GF-D8 (cell line): ENCODE results near the gene LSM11.

Experiments
- DNase-seq: peaks from one replicate; lab custom pipeline; 2025; lab: John Stamatoyannopoulos, UW

LSM11 gene

GRCh38 chr5:157734436-157734835, 9.1 kb upstream of the LSM11 start:
- DNase-seq: no peak

DNA sequence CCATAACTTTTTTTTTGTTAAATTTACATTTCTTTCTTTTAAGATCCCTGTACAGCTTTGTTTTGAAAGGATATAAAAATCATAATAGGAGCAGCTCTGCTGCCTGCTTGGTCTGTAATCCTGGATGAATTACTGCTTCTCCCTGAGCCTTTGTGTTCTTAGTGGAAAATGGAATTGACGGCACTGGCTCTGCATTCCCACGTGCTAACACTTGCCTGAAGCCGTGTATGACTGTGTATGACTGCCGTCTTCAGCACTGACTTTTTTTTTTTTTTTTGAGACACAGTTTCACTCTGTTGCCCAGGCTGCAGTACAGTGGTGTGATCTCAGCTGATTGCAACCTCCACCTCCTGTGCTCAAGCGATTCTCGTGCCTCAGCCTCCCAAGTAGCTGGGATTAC, 7.5 kb upstream of the LSM11 start:
- DNase-seq: no peak

DNA sequence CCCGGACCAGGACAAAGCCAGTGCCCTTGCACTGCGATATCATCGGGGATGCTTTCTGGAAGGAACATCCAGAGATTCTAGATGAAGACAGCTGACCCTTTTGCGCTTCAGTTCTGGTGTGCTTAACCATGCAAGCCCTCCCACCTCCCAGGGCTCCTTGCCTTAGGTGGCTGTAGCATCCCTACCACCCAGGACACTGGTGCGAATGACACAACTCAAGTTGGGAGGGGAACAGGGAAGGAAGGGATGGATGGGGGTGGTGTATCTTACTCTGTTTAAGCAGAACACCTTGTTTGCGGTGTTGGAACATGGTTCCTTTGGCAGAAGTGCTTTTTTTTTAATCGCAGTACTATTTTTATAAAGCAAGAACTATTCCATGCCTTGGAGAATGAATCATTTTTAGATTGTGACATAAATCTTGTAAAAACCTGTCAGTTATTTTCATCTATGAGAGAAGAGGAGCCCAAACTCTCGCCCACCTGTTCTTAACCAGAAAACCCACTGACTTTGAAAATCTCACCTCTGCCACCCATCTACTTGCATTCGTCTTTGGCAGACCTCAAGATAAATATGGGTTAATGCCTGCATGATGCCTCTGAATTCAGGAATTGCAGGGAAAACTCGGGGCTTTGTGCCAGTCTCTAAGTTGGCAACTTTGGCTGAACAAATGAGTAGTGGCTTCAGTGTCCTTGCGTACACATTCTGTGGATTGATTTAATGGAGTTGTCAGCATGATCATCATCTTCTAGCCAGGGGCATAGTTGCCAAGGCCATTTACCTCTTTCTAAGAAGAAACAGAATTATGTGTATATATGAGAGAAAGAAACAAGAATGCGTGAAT, 3.9 kb upstream of the LSM11 start:
- no peak for DNase-seq

GRCh38 chr5:157740229-157740610, 3.3 kb upstream of the LSM11 start:
- no peak for DNase-seq

- no peak for DNase-seq
These were observed 2.4 kb upstream of the LSM11 start for GRCh38 chr5:157741131-157741530.

- no peak for DNase-seq
These were observed 819 bp downstream of the LSM11 start for GRCh38 chr5:157744051-157745011.

DNA sequence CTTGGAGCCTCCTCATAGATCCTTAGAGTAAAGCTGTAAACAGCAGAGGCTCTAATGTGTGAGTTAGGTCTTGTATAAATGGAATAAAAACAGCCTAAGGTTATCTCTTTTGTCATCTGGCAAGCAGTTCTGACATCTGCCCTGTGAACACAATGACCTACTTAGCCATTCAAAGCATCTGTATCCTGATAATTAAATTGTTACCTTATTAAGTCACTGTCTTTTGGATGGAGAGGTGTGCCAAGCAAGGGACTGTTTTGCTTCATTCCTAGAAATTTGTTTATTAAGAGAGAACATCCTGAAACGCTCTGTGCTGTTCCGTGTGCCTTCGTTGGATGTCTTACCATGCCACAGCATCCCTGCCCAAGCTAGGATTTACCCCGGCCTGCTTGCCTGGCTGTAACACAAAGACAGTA, 1.5 kb downstream of the LSM11 start:
- DNase-seq: no peak

DNA sequence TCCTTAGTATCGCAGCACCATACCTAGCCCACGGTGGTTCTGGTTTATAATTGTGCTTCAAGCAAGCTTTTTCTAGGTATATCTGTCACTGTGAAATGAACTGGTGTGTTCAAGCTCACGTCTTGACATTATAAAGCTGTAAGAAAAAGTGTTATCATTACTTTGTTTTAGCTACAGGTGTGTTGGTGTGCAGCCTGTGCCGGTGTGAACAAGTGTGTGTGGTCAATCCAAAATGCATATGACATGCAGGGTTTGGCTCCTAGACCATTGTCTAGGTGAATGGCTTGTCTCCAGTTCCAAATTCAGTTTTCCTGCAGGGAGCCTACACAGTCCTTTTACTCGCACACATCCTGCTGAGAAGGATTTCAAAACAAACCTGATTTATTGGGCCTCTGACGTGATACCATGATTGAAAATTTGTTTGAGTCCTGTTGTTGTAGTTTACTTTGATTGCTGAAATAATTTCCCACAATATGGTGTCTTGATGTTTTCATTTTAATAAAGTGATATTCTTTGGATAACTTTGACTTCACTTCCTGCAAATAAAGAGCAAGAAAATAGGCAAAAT, 3.7 kb downstream of the LSM11 start:
- DNase-seq: no peak

DNA sequence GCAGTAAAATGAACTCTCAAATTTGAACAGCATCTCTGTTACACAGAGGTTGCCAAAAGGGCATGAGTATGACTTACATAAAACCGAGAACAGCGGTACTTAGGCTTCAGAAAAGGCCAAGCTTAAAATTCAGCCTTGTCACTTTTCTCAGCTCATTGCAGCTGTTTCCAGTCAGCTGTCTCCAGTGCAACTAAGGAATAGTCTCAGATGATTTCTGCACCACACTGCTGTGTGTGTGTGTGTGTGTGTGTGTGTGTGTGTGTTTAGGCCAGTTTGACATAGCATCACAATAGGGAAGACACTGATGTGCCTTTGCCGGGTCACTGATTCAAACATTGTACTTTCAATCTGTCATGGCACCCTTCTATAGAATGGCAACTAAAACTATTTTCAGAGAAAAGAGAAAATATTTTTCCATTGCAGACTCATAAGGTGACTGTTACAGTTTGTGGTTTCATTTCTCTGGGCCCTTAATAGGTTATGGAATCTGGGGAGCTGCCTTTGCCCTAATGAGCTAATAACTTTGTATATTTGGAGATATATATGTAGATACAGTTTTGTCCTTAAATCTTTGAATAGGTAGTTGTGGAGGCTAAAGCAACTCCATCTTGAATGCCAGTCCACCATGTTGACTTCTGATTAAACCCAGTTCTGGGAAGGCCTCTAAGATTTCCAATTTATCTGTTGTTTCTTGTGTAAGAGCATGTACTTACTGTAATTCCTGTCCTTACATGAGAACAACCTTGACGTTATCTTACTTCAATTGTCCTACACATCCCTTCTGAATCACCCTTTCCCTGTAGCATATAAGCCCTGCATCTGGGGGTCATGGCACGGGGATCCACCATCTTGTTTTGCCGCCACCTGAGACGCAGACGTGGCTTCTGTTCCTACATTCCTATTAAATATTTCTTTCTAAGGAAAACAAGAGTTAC, 4.5 kb downstream of the LSM11 start:
- DNase-seq: no peak

GRCh38 chr5:157748760-157749461, 5.4 kb downstream of the LSM11 start:
- DNase-seq: no peak

GRCh38 chr5:157749462-157749799, 5.9 kb downstream of the LSM11 start:
- DNase-seq: no peak

GRCh38 chr5:157750320-157750719, 6.8 kb downstream of the LSM11 start:
- DNase-seq: no peak

GRCh38 chr5:157756122-157756521, 12.6 kb downstream of the LSM11 start:
- DNase-seq: no peak

DNA sequence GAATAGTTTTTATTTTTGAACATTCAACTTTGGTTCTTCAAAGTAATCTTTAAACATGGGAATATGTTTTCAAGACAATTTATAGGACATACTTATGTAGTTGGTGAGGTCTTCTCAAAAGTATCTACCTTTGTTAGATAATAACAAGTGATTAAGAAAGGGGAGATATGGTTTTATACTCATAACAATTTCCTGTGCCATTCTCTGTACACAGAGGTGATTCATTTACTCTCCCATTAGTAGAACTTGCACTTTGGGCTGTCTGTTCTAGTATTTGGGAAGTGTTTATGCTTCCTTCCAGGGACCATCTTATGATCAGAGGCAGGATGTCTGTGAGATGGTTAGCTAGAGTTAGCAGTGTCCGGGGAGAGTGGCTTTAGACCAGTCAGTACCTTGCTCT, 15.2 kb downstream of the LSM11 start:
- no peak for DNase-seq

DNA sequence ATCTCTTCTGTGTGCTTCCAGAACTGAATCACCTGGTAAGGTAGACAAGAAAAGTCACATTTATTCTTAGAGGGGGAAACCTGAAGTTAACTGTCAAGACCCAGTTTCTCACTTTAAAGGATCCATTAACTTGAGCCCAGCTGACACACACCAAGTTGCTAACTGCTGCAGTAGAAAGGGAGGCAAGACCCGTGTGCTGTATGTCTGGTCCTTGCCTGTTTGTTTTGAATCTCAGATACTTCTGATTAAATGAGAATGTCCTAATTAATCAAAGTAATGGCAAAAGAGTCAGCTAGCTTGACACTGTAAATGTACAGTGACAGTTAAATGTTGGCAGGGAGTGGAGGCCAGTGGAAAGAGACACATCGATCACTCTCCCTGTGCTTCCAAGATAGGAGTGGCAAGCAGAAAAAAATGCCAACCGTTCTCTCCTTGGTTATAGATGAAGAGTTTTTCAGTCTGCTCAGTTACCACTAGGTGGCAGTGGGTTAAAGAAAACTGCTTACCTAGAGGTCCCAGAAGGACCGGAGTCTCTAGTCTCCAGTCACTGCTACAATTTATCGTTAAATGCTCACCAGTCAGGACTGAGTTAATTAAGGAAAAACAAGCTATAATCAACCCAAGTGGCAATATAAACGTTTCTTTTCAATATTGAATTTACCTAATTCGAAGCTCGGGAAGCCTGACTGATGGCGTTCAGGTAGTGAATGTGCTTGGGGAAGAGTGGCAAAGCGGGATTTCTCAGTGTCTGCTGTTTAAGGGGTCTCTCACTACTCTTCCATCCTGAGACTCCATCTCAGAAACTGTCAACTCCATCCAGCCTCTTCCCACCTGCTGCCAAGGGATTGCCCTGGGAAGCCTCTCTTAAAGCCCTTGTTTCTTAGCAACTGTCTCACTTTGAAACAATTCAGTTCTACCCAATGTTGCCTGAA, 18.4 kb downstream of the LSM11 start:
- peak; percentile 2 for DNase-seq

DNA sequence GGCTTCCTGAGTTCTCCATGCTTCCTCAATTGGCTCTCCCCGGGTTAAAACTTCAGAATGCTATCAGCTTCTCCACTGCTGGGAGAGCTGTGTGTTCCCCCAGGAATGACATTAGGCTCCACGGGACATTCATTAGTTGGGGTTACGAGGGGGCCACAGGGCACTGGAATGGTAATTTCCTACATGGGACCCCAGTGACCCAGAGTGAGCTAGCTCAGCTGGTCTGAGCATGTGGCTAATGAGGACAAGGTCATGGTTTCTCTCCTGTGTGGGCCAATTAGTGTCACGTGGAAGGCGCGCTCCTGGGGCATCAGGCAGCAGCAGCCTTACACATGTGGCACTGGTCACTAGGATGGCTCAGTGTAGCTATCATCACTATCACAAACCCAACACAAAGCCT, 21.0 kb downstream of the LSM11 start:
- no peak for DNase-seq

GRCh38 chr5:157766442-157766841, 22.9 kb downstream of the LSM11 start:
- no peak for DNase-seq

GRCh38 chr5:157766902-157767301, 23.4 kb downstream of the LSM11 start:
- DNase-seq: no peak

DNA sequence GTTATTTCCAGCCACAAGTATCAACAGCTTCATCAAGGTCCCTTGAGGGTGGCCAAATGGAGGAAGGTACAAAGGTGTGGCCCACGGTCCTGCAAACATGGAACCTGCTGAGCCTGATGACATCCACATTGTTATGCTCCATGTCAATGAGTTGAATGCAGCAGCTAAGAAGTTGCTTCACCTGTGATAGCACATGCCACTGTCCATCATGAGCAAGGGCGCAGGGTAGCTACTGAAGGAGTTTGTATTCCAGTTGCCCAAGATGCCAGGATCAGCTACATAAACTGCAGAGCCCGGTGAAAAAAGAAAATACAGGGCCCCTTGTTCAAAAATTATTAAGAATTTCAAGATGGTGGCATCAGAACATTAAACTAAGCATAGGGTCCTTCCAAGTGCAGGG, 24.2 kb downstream of the LSM11 start:
- DNase-seq: no peak

DNA sequence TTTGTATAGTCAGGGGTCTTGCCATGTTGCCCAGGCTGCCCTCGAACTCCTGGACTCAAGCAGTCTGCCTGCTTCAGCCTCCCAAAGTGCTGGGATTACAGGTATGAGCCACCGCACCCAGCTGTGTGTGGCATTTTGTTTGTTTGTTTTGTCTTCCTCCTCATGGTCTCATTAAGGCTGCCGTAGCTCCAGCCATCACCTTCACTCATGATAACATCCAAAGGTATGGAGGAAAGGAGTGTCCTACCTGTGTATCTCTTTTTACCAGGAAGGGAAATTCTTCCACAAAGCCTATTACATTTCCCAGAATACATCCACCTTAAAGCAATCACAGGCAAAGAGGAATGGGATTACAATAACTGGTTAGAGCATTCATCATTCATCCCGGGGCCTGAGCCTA, 27.2 kb downstream of the LSM11 start:
- DNase-seq: no peak
